SK-N-SH (cell line): ENCODE results near the gene GNG12. TPM values are rescaled to one million over a fixed set of nuclear protein-coding genes. Genes with fewer than 3 reads are reported as not detected.

Experiments used
- CTCF ChIA-PET: fragments of 300-600, 350-600 bp; formaldehyde crosslinking; extraction: SDS; loops from one replicate; lab custom pipeline; 2021; lab: Yijun Ruan, JAX
- POLR2A ChIA-PET: fragments of 350-600 bp; sonication (Branson Sonifier 250); formaldehyde crosslinking; extraction: SDS; loops from one replicate; lab custom pipeline; 2020; ENCODE audit warnings: antibody characterized with exemption, inconsistent platforms; lab: Yijun Ruan, JAX
- DNase-seq: peaks from one replicate; pipeline ENCODE4 v3.0.0; 2012
- H2AFZ ChIP-seq: fragments of 200-600 bp; sonication (generic); 2 replicates; pipeline ENCODE4 v1.8.1; 2016; ENCODE audit warnings: antibody characterized with exemption, mild to moderate bottlenecking, low read depth
- H3F3A ChIP-seq: fragments of 200-600 bp; sonication (generic); replicated peaks from 2 replicates; pipeline ENCODE3; 2016; ENCODE audit warnings: antibody characterized with exemption, mild to moderate bottlenecking; ENCODE audit not compliant: insufficient read depth
- H3K27ac ChIP-seq, 2 experiments: fragments of 200-500 bp in 1 of 2; fragments of 200-600 bp in 1 of 2; sonication (Bioruptor generic) in 1 of 2; sonication (generic), shearing (Covaris generic) in 1 of 2; 2 replicates each; pipeline versions ENCODE4 v1.5.1 to v1.6.1; 2014 to 2016; ENCODE audit warnings: low read depth in 2 of 2, inconsistent platforms in 1 of 2, low read length in 1 of 2, mild to moderate bottlenecking in 1 of 2, mixed read lengths in 1 of 2
- H3K27me3 ChIP-seq: fragments of 200-600 bp; sonication (generic), shearing (Covaris generic); 2 replicates; pipeline ENCODE4 v1.6.1; 2016; ENCODE audit warnings: mixed run types; ENCODE audit not compliant: insufficient read depth
- H3K36me3 ChIP-seq, 2 experiments: fragments of 200-500 bp in 1 of 2; fragments of 200-600 bp in 1 of 2; sonication (Bioruptor generic) in 1 of 2; sonication (generic) in 1 of 2; replicated peaks in 1 of 2; 2 replicates each; pipeline versions ENCODE3 to v1.5.1; 2014 to 2016; ENCODE audit warnings: low read length in 1 of 2, mild to moderate bottlenecking in 1 of 2; ENCODE audit not compliant: insufficient read depth in 2 of 2, control insufficient read depth in 1 of 2
- H3K4me1 ChIP-seq, 2 experiments: fragments of 200-500 bp in 1 of 2; fragments of 200-600 bp in 1 of 2; sonication (Bioruptor generic) in 1 of 2; sonication (generic), shearing (Covaris generic) in 1 of 2; 2 replicates each; pipeline versions ENCODE4 v1.5.1 to v1.6.1; 2014 to 2016; ENCODE audit warnings: low read depth in 1 of 2, low read length in 1 of 2, mixed run types in 1 of 2; ENCODE audit not compliant: insufficient read depth in 2 of 2, control insufficient read depth in 1 of 2
- H3K4me2 ChIP-seq: fragments of 200-600 bp; sonication (generic), shearing (Covaris generic); 2 replicates; pipeline ENCODE4 v1.6.1; 2017; ENCODE audit warnings: mixed run types
- H3K4me3 ChIP-seq, 2 experiments: fragments of 200-500 bp in 1 of 2; fragments of 200-600 bp in 1 of 2; sonication (Bioruptor generic) in 1 of 2; sonication (generic), shearing (Covaris generic) in 1 of 2; 2 replicates each; pipeline versions ENCODE4 v1.5.1 to v1.8.1; 2014 to 2016; ENCODE audit warnings: low read depth in 2 of 2, inconsistent platforms in 1 of 2, low read length in 1 of 2, mild to moderate bottlenecking in 1 of 2, mixed read lengths in 1 of 2, moderate library complexity in 1 of 2
- H3K79me2 ChIP-seq: fragments of 200-600 bp; sonication (generic); 2 replicates; pipeline ENCODE4 v1.8.1; 2017; ENCODE audit warnings: mild to moderate bottlenecking; ENCODE audit not compliant: insufficient read depth
- H3K9ac ChIP-seq: fragments of 200-600 bp; sonication (generic); 2 replicates; pipeline ENCODE4 v1.6.1; 2017; ENCODE audit warnings: mixed run types
- H3K9me2 ChIP-seq: fragments of 200-600 bp; sonication (generic); 2 replicates; pipeline ENCODE4 v1.6.1; 2017; ENCODE audit warnings: mixed run types
- H3K9me3 ChIP-seq: fragments of 200-600 bp; sonication (generic); 2 replicates; pipeline ENCODE4 v1.6.1; 2017; ENCODE audit warnings: mixed run types, mild to moderate bottlenecking, moderate library complexity
- H4K20me1 ChIP-seq: fragments of 200-600 bp; sonication (generic); 2 replicates; pipeline ENCODE4 v1.6.1; 2017; ENCODE audit warnings: mild to moderate bottlenecking, mixed run types; ENCODE audit not compliant: insufficient read depth
- CHD2 ChIP-seq: fragments of 150-350 bp; IDR thresholded peaks from 2 replicates; pipeline ENCODE4 v1.6.1; 2018; ENCODE audit warnings: low read length; ENCODE audit not compliant: partially characterized antibody
- ELF1 ChIP-seq: IDR thresholded peaks from 2 replicates; pipeline ENCODE4 v1.4.0; 2012
- EP300 ChIP-seq, 2 experiments: IDR thresholded peaks; 2 replicates each; pipeline versions ENCODE4 v1.4.0 to v1.6.1; 2012; ENCODE audit warnings: borderline replicate concordance in 1 of 2, low read depth in 1 of 2, low read length in 1 of 2
- FOXM1 ChIP-seq: IDR thresholded peaks from 2 replicates; pipeline ENCODE4 v1.4.0; 2012; ENCODE audit warnings: low read depth, mild to moderate bottlenecking
- GATA2 ChIP-seq: sonication (generic); formaldehyde crosslinking; IDR thresholded peaks from 2 replicates; pipeline ENCODE4 v1.5.0; 2020; ENCODE audit warnings: mild to moderate bottlenecking, missing genetic modification reagents
- MAX ChIP-seq: IDR thresholded peaks from 2 replicates; pipeline ENCODE4 v1.4.0; 2012; ENCODE audit warnings: low read depth
- MXI1 ChIP-seq: IDR thresholded peaks from 2 replicates; pipeline ENCODE4 v1.6.1; 2012; ENCODE audit warnings: mild to moderate bottlenecking, low read depth, low read length, improper control_type of control experiment
- NFIC ChIP-seq: IDR thresholded peaks from 2 replicates; pipeline ENCODE4 v1.4.0; 2012; ENCODE audit warnings: borderline replicate concordance
- RAD21 ChIP-seq: IDR thresholded peaks from 2 replicates; pipeline ENCODE4 v1.6.1; 2012; ENCODE audit warnings: mild to moderate bottlenecking, low read length
- RCOR1 ChIP-seq: fragments of 150-350 bp; IDR thresholded peaks from 2 replicates; pipeline ENCODE4 v1.6.1; 2017; ENCODE audit warnings: antibody characterized with exemption, low read length
- RXRA ChIP-seq: IDR thresholded peaks from 2 replicates; pipeline ENCODE4 v1.4.0; 2012; ENCODE audit warnings: low read depth, mild to moderate bottlenecking, borderline replicate concordance
- SIN3A ChIP-seq: IDR thresholded peaks from 2 replicates; pipeline ENCODE4 v1.6.1; 2012; ENCODE audit warnings: low read depth, mild to moderate bottlenecking, low read length, moderate library complexity, borderline replicate concordance
- TEAD4 ChIP-seq: IDR thresholded peaks from 2 replicates; pipeline ENCODE4 v1.4.0; 2012; ENCODE audit warnings: mild to moderate bottlenecking, borderline replicate concordance; ENCODE audit not compliant: insufficient read depth
- USF1 ChIP-seq: IDR thresholded peaks from 2 replicates; pipeline ENCODE4 v1.4.0; 2012; ENCODE audit warnings: low read depth, borderline replicate concordance
- USF2 ChIP-seq: fragments of 150-350 bp; IDR thresholded peaks from 2 replicates; pipeline ENCODE4 v1.6.1; 2017; ENCODE audit warnings: antibody characterized with exemption, low read length, low read depth, borderline replicate concordance
- ZBTB33 ChIP-seq: IDR thresholded peaks from 2 replicates; pipeline ENCODE4 v1.4.0; 2012; ENCODE audit warnings: low read depth, borderline replicate concordance
- WGBS: methylation state at CpG from one replicate; pipeline ENCODE4 v1.1.6; 2017; ENCODE audit warnings: low lambda C conversion rate; 5-methylcytosine and 5-hydroxymethylcytosine counted together
- polyA plus RNA-seq, 3 experiments: library from polyadenylated mRNA; depleted of rRNA; stranded (reverse); fragments of >200 nt; gene quantifications; 2 replicates each; pipeline ENCODE4 v1.2.3, GENCODE V29; 2012

Gene GNG12
- polyA plus RNA-seq, 1 of the 3 experiments (the other 2 are of a cell fraction) = 41.2 TPM

GRCh38 chr1:67788904-67789303 is 44.4 kb downstream of the GNG12 start:
- H3K27me3 ChIP-seq = no peaks in the 10 kb centered on the region
- H4K20me1 ChIP-seq = peaks cover 23% of the 10 kb centered on the region
- H2AFZ ChIP-seq = no peak overlapping the region
- H3K9me2 ChIP-seq = no peaks in the 10 kb centered on the region
- H3K9me3 ChIP-seq = no peaks in the 10 kb centered on the region
- H3K79me2 ChIP-seq = peaks cover 87% of the 10 kb centered on the region
- WGBS = 93% methylated on average over 7 of the region's 7 CpGs
- CTCF ChIA-PET = interaction anchor here (1.0 kb wide), 2 partner anchors 24 to 288 kb away, joined by 3 read pairs; no protein-coding TSS in a partner anchor
- H3F3A ChIP-seq = peaks cover 51% of the 10 kb centered on the region
- H3K4me2 ChIP-seq = 0 out of 2 replicates have a peak overlapping the region, but pooled peaks have one; percentile 5
- H3K4me3 ChIP-seq = no peak overlapping the region
- no peak overlapping the region for H3K27ac ChIP-seq
- H3K36me3 ChIP-seq = no peaks in the 10 kb centered on the region
- no peak for DNase-seq
- H3K9ac ChIP-seq = no peak overlapping the region
- TF ChIP-seq MAX = no peak
- TF ChIP-seq GATA2 (CRISPR knock-in tag) = no peak
- TF ChIP-seq RCOR1 = no peak
- TF ChIP-seq TEAD4 = no peak
- no peak for TF ChIP-seq ELF1
- TF ChIP-seq EP300 (IDR thresholded peaks at IDR 0.05; ENCODE audit: borderline replicate concordance in 1 of 2, low read depth in 1 of 2, low read length in 1 of 2) = no peak
- no peak for TF ChIP-seq RXRA
- TF ChIP-seq CHD2 = no peak
- TF ChIP-seq FOXM1 = no peak
- TF ChIP-seq SIN3A = no peak
- no peak for TF ChIP-seq MXI1
- TF ChIP-seq NFIC = no peak
- TF ChIP-seq USF1 = no peak
- no peak for TF ChIP-seq USF2
- no peak for TF ChIP-seq ZBTB33
- no peak for TF ChIP-seq RAD21
- POLR2A ChIA-PET = no interaction called here
- peaks cover 12 to 52% of the 10 kb centered on the region in 2 experiments for H3K4me1 ChIP-seq
